ENCODE results near the gene MEAK7.

MEAK7 gene, protein sequence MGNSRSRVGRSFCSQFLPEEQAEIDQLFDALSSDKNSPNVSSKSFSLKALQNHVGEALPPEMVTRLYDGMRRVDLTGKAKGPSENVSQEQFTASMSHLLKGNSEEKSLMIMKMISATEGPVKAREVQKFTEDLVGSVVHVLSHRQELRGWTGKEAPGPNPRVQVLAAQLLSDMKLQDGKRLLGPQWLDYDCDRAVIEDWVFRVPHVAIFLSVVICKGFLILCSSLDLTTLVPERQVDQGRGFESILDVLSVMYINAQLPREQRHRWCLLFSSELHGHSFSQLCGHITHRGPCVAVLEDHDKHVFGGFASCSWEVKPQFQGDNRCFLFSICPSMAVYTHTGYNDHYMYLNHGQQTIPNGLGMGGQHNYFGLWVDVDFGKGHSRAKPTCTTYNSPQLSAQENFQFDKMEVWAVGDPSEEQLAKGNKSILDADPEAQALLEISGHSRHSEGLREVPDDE

DNA sequence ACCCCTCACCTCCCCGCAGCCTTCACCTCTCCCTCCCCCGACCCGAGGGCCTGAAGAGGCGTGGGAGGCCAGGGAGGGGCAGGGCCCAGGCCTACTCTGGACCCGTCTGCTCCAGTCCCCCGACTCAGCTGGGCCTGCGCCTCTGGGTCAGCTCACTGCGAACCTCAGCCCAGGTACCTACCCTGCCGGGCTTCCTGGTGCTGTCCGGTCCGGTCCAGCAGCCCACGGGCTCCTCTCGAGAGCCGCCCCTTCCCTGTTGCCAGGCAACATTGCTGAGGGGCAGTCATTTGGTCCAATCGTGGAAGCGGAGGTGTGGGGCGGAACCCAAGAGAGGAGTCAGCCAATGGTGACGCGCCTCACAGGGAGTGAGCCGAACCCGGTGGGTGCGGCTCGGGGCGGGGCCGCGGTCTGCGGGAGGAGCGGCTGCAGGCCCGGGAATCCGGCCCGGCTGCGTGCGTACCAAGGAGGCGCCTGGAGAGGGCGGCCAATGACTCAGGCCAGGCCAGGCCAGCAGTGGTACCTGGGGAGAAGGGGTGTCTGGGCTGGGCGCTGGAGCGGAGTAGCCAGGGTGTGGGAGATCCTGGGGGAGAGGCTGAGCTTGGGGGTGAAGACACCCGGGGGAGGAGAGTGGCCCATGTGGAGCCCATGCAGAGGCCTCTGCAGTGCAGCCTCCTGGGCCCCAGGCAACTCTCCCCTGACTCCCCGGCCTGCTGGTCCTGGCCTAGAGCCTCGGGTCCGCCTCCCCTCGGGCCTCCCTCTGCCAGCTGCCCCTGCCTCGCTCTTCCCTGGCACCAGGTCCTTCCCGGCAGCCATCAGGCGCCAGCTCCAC is at the start of gene MEAK7:
Gene MEAK7 (minus strand): TSS at position 240 of the 829 bp plus-strand sequence. CDS start 6,573 bp downstream, outside the sequence.
- DNase-seq (ENCODE audit: extremely low read depth, insufficient read length), result peak; percentile 98
- no peaks in the 10 kb centered on the region; the same call in 1 of the 2 replicates for H3K36me3 ChIP-seq (ENCODE audit: control insufficient read depth, insufficient read depth, low read length)
- peak within 1 kb of the TSS; percentile 93 for H3K4me3 ChIP-seq (replicated peaks; ENCODE audit: low read depth, low read length)
- TF ChIP-seq, protein P1, sequence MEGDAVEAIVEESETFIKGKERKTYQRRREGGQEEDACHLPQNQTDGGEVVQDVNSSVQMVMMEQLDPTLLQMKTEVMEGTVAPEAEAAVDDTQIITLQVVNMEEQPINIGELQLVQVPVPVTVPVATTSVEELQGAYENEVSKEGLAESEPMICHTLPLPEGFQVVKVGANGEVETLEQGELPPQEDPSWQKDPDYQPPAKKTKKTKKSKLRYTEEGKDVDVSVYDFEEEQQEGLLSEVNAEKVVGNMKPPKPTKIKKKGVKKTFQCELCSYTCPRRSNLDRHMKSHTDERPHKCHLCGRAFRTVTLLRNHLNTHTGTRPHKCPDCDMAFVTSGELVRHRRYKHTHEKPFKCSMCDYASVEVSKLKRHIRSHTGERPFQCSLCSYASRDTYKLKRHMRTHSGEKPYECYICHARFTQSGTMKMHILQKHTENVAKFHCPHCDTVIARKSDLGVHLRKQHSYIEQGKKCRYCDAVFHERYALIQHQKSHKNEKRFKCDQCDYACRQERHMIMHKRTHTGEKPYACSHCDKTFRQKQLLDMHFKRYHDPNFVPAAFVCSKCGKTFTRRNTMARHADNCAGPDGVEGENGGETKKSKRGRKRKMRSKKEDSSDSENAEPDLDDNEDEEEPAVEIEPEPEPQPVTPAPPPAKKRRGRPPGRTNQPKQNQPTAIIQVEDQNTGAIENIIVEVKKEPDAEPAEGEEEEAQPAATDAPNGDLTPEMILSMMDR (IDR thresholded peaks at IDR 0.05; ENCODE audit: insufficient read depth, low read length, poor library complexity, severe bottlenecking), result no peak
- no peaks in the 10 kb centered on the region for H3K27me3 ChIP-seq (replicated peaks; ENCODE audit: control insufficient read depth, insufficient read depth, low read length)

DNA sequence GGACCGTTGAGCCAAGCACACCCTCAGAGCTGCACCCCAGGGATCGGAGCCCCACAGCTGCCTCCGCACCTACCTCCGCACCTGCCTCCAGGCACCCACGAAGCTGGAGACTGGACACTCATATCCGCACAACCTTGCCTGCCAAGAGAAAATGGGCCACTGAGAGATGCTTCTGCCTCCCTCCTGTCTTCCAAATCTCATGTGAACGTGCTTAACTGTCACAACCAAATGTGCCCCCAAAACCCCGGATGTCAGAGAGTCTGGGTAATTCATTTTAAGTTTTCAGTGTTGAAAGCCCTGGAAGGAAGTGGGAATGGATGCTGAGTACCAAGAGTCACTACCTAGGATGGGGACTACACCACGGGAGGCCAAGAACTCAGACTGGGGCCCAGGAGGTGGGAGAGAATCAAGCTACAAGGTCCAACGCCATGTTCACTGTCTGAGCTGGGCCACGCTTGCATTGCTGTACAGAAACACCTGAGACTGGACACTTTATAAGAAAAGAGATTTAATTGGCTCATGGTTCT is 49.5 kb upstream of the MEAK7 start:
- Histone ChIP-seq H3K27me3 (replicated peaks; ENCODE audit: control insufficient read depth, insufficient read depth, low read length) (no peaks in the 10 kb centered on the region), H3K4me3 (replicated peaks; ENCODE audit: low read depth, low read length) (no peak overlapping the region), H3K36me3 (ENCODE audit: control insufficient read depth, insufficient read depth, low read length) (no peaks in the 10 kb centered on the region)
- DNase-seq (ENCODE audit: extremely low read depth, insufficient read length), result no peak
- TF ChIP-seq, protein P1 (IDR thresholded peaks at IDR 0.05; ENCODE audit: insufficient read depth, low read length, poor library complexity, severe bottlenecking), result no peak

DNA sequence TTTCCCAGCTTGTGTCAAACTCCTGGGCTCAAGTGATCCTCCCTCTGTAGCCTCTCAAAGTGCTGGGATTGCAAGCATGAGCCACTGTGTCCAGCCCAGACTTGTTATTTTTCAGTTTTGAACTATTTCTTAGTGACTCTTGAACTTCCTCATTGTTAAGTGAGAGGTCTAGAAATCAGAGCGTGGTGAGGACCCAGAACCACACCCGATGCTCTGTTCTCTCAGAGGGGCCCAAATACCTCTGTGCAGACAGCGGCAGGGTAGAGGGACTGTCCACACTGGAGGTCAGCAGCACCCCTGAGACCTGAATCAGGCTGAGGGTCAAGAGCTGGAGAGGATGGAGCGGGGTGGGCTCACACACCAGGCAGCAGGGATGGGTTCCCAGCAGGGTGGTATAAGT is 47.7 kb upstream of the MEAK7 start:
- H3K36me3 ChIP-seq (ENCODE audit: control insufficient read depth, insufficient read depth, low read length), result no peaks in the 10 kb centered on the region
- TF ChIP-seq, protein P1 (IDR thresholded peaks at IDR 0.05; ENCODE audit: insufficient read depth, low read length, poor library complexity, severe bottlenecking), result no peak
- no peaks in the 10 kb centered on the region for H3K27me3 ChIP-seq (replicated peaks; ENCODE audit: control insufficient read depth, insufficient read depth, low read length)
- no peak overlapping the region for H3K4me3 ChIP-seq (replicated peaks; ENCODE audit: low read depth, low read length)
- DNase-seq (ENCODE audit: extremely low read depth, insufficient read length), result no peak

DNA sequence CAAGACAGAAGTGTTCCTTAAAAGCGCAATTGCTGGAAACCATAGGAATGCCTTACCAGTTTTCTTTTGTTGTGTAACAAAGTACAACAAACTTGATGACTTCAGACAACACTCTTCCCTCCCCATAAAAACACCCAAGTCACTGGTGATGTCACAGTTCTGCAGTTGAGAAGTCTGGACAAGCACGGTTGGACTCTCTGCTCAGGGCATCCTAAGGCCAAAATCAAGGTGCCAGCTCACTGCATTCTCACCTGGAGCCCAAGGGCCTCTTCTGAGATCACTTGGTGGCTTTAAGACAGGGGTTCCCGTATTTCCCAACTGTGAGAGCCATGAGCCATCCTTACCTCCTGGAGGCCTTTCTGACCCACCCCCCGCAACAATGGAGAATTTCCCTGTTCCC is 45.6 kb upstream of the MEAK7 start:
- no peak overlapping the region for H3K4me3 ChIP-seq (replicated peaks; ENCODE audit: low read depth, low read length)
- TF ChIP-seq, protein P1 (IDR thresholded peaks at IDR 0.05; ENCODE audit: insufficient read depth, low read length, poor library complexity, severe bottlenecking), result no peak
- no peaks in the 10 kb centered on the region for H3K27me3 ChIP-seq (replicated peaks; ENCODE audit: control insufficient read depth, insufficient read depth, low read length)
- no peaks in the 10 kb centered on the region for H3K36me3 ChIP-seq (ENCODE audit: control insufficient read depth, insufficient read depth, low read length)
- no peak for DNase-seq (ENCODE audit: extremely low read depth, insufficient read length)

DNA sequence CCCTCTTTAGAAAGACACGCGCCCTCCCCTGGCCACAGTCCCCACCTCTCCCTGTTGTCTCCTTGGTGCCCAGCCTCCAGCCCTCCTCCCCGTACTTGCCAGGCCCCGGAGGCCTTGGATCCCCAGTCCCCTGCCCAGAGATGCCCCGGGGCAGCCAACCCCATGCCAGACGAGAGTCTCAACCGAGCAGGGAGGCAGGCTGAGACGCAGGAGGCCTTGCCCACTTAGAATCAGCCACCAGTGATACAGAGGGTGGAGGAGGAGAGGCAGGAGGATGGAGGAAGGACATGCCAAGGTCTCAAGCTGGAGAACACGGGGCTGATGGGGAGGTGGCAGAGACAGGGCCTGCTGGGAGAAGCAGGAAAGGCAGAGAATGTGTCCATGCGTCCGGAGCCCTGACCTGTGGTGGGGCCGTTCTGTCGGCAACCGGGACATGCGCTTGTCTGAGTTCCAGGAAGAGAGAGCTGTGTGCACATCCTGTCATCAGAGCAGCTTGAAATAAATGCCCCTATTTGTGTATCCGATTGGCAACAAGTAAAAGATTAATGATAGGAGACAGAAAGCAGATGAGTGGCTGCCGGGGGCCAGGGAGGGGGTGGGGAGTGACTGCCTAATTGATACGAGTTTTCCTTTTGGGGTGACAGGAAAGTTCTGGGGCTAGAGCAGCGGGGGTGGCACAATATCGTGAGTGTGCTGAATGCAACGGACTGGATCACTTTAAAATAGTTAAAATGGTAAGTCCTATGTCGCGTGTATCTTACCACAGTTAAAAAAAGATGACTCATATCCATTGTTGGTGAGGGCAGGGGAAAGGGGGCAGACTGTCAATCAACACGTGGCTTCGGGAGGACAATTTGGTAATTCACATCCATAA is 44.7 kb upstream of the MEAK7 start:
- Histone ChIP-seq H3K36me3 (ENCODE audit: control insufficient read depth, insufficient read depth, low read length) (no peaks in the 10 kb centered on the region), H3K27me3 (replicated peaks; ENCODE audit: control insufficient read depth, insufficient read depth, low read length) (no peaks in the 10 kb centered on the region), H3K4me3 (replicated peaks; ENCODE audit: low read depth, low read length) (peak overlapping the region; percentile 7; the same call in 1 of the 2 replicates)
- DNase-seq (ENCODE audit: extremely low read depth, insufficient read length), result no peak
- TF ChIP-seq, protein P1 (IDR thresholded peaks at IDR 0.05; ENCODE audit: insufficient read depth, low read length, poor library complexity, severe bottlenecking), result no peak
